Vagina (tissue), 2 donors: Measurements from ENCODE around the gene CTBS. TPM values are rescaled to one million over a fixed set of nuclear protein-coding genes. Genes with fewer than 3 reads are reported as not detected.

Source experiments
- DNase-seq, 2 donors: peaks; one replicate each; pipeline ENCODE4 v3.0.0-alpha.2; 2017; ENCODE audit errors: extremely low spot score in 2 of 2
- H3K27ac ChIP-seq: fragments of 200-600 bp; sonication (generic); one replicate; pipeline ENCODE4 v1.5.1; 2019
- H3K27me3 ChIP-seq: fragments of 200-600 bp; sonication (generic); one replicate; pipeline ENCODE4 v1.5.1; 2019
- H3K36me3 ChIP-seq, 2 donors: fragments of 200-600 bp; sonication (generic); one replicate each; pipeline ENCODE4 v1.5.1; 2017 to 2019
- H3K4me1 ChIP-seq: fragments of 200-600 bp; sonication (generic); one replicate; pipeline ENCODE4 v1.5.1; 2019
- H3K4me3 ChIP-seq, 2 donors: fragments of 200-600 bp; sonication (generic); 1 replicate in 1 of 2; 2 replicates in 1 of 2; pipeline ENCODE4 v1.5.1; 2016 to 2019
- H3K9me3 ChIP-seq: fragments of 200-600 bp; sonication (generic); one replicate; pipeline ENCODE4 v1.5.1; 2019
- CTCF ChIP-seq, 3 experiments: fragments of 450-650 bp in 2 of 3; fragments of 200-600 bp in 1 of 3; sonication (generic) in 1 of 3; IDR thresholded peaks; one replicate each; pipeline ENCODE4 v1.5.1; 2017 to 2019; ENCODE audit warnings: antibody characterized with exemption in 3 of 3, mild to moderate bottlenecking in 2 of 3, moderate library complexity in 2 of 3
- POLR2A ChIP-seq, 2 donors: fragments of 450-650 bp; IDR thresholded peaks; one replicate each; pipeline ENCODE4 v1.6.1; 2017; ENCODE audit warnings: antibody characterized with exemption in 2 of 2, mild to moderate bottlenecking in 2 of 2, moderate library complexity in 2 of 2
- POLR2AphosphoS5 ChIP-seq, 2 donors: sonication (generic); formaldehyde crosslinking; IDR thresholded peaks; one replicate each; pipeline ENCODE4 v1.9.0; 2017; ENCODE audit warnings: antibody characterized with exemption in 2 of 2, mild to moderate bottlenecking in 2 of 2, low read depth in 1 of 2; ENCODE audit not compliant: insufficient read depth in 1 of 2
- intact Hi-C: fragments of 100-400 bp; cut with DNase I; formaldehyde crosslinking; loops from one replicate; pipeline ENCODE4 v1.15.1; 2023
- total RNA-seq: library from RNA; depleted of rRNA; stranded (reverse); fragments of >200 nt; gene quantifications from one replicate; pipeline ENCODE4 v1.2.3, GENCODE V29; 2016

The CTBS gene
- total RNA-seq, 1 donor from 2014 or later: 9.3 TPM

GRCh38 chr1:84525779-84526178 is 48.5 kb downstream of the CTBS start:
- TF ChIP-seq CTCF (IDR thresholded peaks at IDR 0.05) (no peak), POLR2A (IDR thresholded peaks at IDR 0.05) (no peak), POLR2AphosphoS5 (IDR thresholded peaks at IDR 0.05; ENCODE audit: insufficient read depth in 1 of 2, low read depth in 1 of 2) (no peak)
- H3K4me1 ChIP-seq: no peaks in the 10 kb centered on the region
- H3K4me3 ChIP-seq: no peak overlapping the region
- intact Hi-C loops: no loop called here
- no peak overlapping the region for H3K27ac ChIP-seq
- no peaks in the 10 kb centered on the region for H3K9me3 ChIP-seq
- no peaks in the 10 kb centered on the region for H3K27me3 ChIP-seq
- DNase-seq: no peak
- H3K36me3 ChIP-seq: no peaks in the 10 kb centered on the region

- DNase-seq: no peak
- intact Hi-C loops: no loop called here
- H3K4me3 ChIP-seq: no peak overlapping the region
- H3K4me1 ChIP-seq: no peaks in the 10 kb centered on the region
- no peaks in the 10 kb centered on the region for H3K36me3 ChIP-seq
- TF ChIP-seq CTCF (IDR thresholded peaks at IDR 0.05) (no peak), POLR2AphosphoS5 (IDR thresholded peaks at IDR 0.05; ENCODE audit: insufficient read depth in 1 of 2, low read depth in 1 of 2) (no peak), POLR2A (IDR thresholded peaks at IDR 0.05) (no peak)
- H3K27ac ChIP-seq: no peak overlapping the region
- no peaks in the 10 kb centered on the region for H3K9me3 ChIP-seq
- no peaks in the 10 kb centered on the region for H3K27me3 ChIP-seq
Observed at GRCh38 chr1:84524590-84524989, 49.6 kb downstream of the CTBS start.

GRCh38 chr1:84510668-84511067 is 63.6 kb downstream of the CTBS start:
- Histone ChIP-seq H3K4me3 (no peak overlapping the region), H3K27ac (no peak overlapping the region), H3K9me3 (no peaks in the 10 kb centered on the region), H3K27me3 (no peaks in the 10 kb centered on the region), H3K4me1 (peaks cover 7% of the 10 kb centered on the region), H3K36me3 (no peaks in the 10 kb centered on the region)
- DNase-seq: no peak
- intact Hi-C loops: no loop called here
- TF ChIP-seq CTCF (IDR thresholded peaks at IDR 0.05) (no peak), POLR2AphosphoS5 (IDR thresholded peaks at IDR 0.05; ENCODE audit: insufficient read depth in 1 of 2, low read depth in 1 of 2) (no peak)

GRCh38 chr1:84510165-84510564 is 64.1 kb downstream of the CTBS start:
- peaks cover 7% of the 10 kb centered on the region for H3K4me1 ChIP-seq
- H3K36me3 ChIP-seq: no peaks in the 10 kb centered on the region
- DNase-seq: no peak
- H3K27me3 ChIP-seq: no peaks in the 10 kb centered on the region
- H3K4me3 ChIP-seq: no peak overlapping the region
- TF ChIP-seq POLR2AphosphoS5 (IDR thresholded peaks at IDR 0.05; ENCODE audit: insufficient read depth in 1 of 2, low read depth in 1 of 2) (no peak), CTCF (IDR thresholded peaks at IDR 0.05) (no peak), POLR2A (IDR thresholded peaks at IDR 0.05) (no peak)
- H3K27ac ChIP-seq: no peak overlapping the region
- H3K9me3 ChIP-seq: no peaks in the 10 kb centered on the region
- intact Hi-C loops: no loop called here

GRCh38 chr1:84509029-84509428 is 65.2 kb downstream of the CTBS start:
- H3K4me1 ChIP-seq: peaks cover 17% of the 10 kb centered on the region
- H3K27me3 ChIP-seq: no peaks in the 10 kb centered on the region
- intact Hi-C loops: loop anchor here (10.0 kb wide), 1 partner anchor 746 kb away; the partner anchor contains the start of gene C1orf52
- no peak overlapping the region for H3K4me3 ChIP-seq
- TF ChIP-seq CTCF (IDR thresholded peaks at IDR 0.05): no peak
- TF ChIP-seq POLR2A (IDR thresholded peaks at IDR 0.05): no peak
- no peak for TF ChIP-seq POLR2AphosphoS5 (IDR thresholded peaks at IDR 0.05; ENCODE audit: insufficient read depth in 1 of 2, low read depth in 1 of 2)
- H3K27ac ChIP-seq: no peak overlapping the region
- H3K36me3 ChIP-seq: no peaks in the 10 kb centered on the region
- no peaks in the 10 kb centered on the region for H3K9me3 ChIP-seq
- DNase-seq: no peak
